ENCODE measurements around the gene LDB2. TPM values are rescaled to one million over a fixed set of nuclear protein-coding genes. Genes with fewer than 3 reads are reported as not detected.

The LDB2 gene
- total RNA-seq, 3 donors from 2014 or later = 34.5 to 68.8 (median 36.5) TPM

- DNase-seq (ENCODE audit: low spot score in 2 of 2) = no peak
- Histone ChIP-seq H3K9me3 (no peaks in the 10 kb centered on the region), H3K27me3 (no peaks in the 10 kb centered on the region), H3K4me1 (no peaks in the 10 kb centered on the region), H3K27ac (peak overlapping the region in 1 of 2 donors; percentile 50), H3K36me3 (no peaks in the 10 kb centered on the region), H3K4me3 (no peak overlapping the region)
- TF ChIP-seq POLR2A (IDR thresholded peaks at IDR 0.05) (no peak), CTCF (IDR thresholded peaks at IDR 0.05) (no peak), POLR2AphosphoS5 (IDR thresholded peaks at IDR 0.05) (no peak)
- intact Hi-C loops (cut with DNase I; ENCODE audit: low total_unique reads) = no loop called here
Measured at GRCh38 chr4:16672421-16672820, 226.0 kb downstream of the LDB2 start.

- DNase-seq (ENCODE audit: low spot score in 2 of 2) = no peak
- no peaks in the 10 kb centered on the region for H3K9me3 ChIP-seq
- no peak overlapping the region for H3K4me3 ChIP-seq
- H3K27ac ChIP-seq = peak overlapping the region in 1 of 2 donors; percentile 50
- no peaks in the 10 kb centered on the region for H3K4me1 ChIP-seq
- H3K27me3 ChIP-seq = no peaks in the 10 kb centered on the region
- H3K36me3 ChIP-seq = no peaks in the 10 kb centered on the region
- TF ChIP-seq POLR2AphosphoS5 (IDR thresholded peaks at IDR 0.05) (no peak), CTCF (IDR thresholded peaks at IDR 0.05) (no peak), POLR2A (IDR thresholded peaks at IDR 0.05) (no peak)
- intact Hi-C loops (cut with DNase I; ENCODE audit: low total_unique reads) = no loop called here
Measured at GRCh38 chr4:16671741-16672140, 226.7 kb downstream of the LDB2 start.

- no peaks in the 10 kb centered on the region for H3K36me3 ChIP-seq
- H3K4me3 ChIP-seq = no peak overlapping the region
- TF ChIP-seq CTCF (IDR thresholded peaks at IDR 0.05) = no peak
- no peak for TF ChIP-seq POLR2A (IDR thresholded peaks at IDR 0.05)
- no peak for TF ChIP-seq POLR2AphosphoS5 (IDR thresholded peaks at IDR 0.05)
- no peak overlapping the region for H3K27ac ChIP-seq
- DNase-seq (ENCODE audit: low spot score in 2 of 2) = no peak
- H3K4me1 ChIP-seq = no peaks in the 10 kb centered on the region
- H3K27me3 ChIP-seq = no peaks in the 10 kb centered on the region
- H3K9me3 ChIP-seq = no peaks in the 10 kb centered on the region
- intact Hi-C loops (cut with DNase I; ENCODE audit: low total_unique reads) = no loop called here
Measured at GRCh38 chr4:16670727-16671126, 227.7 kb downstream of the LDB2 start.

GRCh38 chr4:16669036-16669435 is 229.4 kb downstream of the LDB2 start:
- peak in 1 of 3 donors; percentile 51 for TF ChIP-seq POLR2AphosphoS5 (IDR thresholded peaks at IDR 0.05)
- TF ChIP-seq CTCF (IDR thresholded peaks at IDR 0.05) = no peak
- no peak overlapping the region for H3K4me3 ChIP-seq
- H3K9me3 ChIP-seq = no peaks in the 10 kb centered on the region
- no peaks in the 10 kb centered on the region for H3K27me3 ChIP-seq
- H3K36me3 ChIP-seq = no peaks in the 10 kb centered on the region
- peak overlapping the region in 1 of 2 donors; percentile 38 for H3K27ac ChIP-seq
- DNase-seq (ENCODE audit: low spot score in 2 of 2) = no peak
- no peaks in the 10 kb centered on the region for H3K4me1 ChIP-seq
- intact Hi-C loops (cut with DNase I; ENCODE audit: low total_unique reads) = no loop called here

GRCh38 chr4:16668488-16668887 is 230.0 kb downstream of the LDB2 start:
- TF ChIP-seq POLR2AphosphoS5 (IDR thresholded peaks at IDR 0.05) (no peak), CTCF (IDR thresholded peaks at IDR 0.05) (no peak), POLR2A (IDR thresholded peaks at IDR 0.05) (no peak)
- intact Hi-C loops (cut with DNase I; ENCODE audit: low total_unique reads) = no loop called here
- DNase-seq (ENCODE audit: low spot score in 2 of 2) = no peak
- H3K4me3 ChIP-seq = no peak overlapping the region
- H3K9me3 ChIP-seq = no peaks in the 10 kb centered on the region
- no peaks in the 10 kb centered on the region for H3K27me3 ChIP-seq
- H3K36me3 ChIP-seq = no peaks in the 10 kb centered on the region
- no peaks in the 10 kb centered on the region for H3K4me1 ChIP-seq
- H3K27ac ChIP-seq = peak overlapping the region in 1 of 2 donors; percentile 38

Measured in breast epithelium (tissue), 4 donors.